CD4-positive, alpha-beta T cell treated with Interleukin-12 subunit alpha and Interleukin-12 subunit beta, for 1 hour (primary cell): ENCODE data around the gene MRPL43.
"Not testable (repeated sequence)": the region's sequence is repeated elsewhere in the genome, so short reads cannot be mapped to it uniquely, and the experiment has no call there.

ENCODE experiments used
- DNase-seq: peaks from one replicate; pipeline ENCODE4 v3.0.0-alpha.2; 2020

MRPL43 gene

DNA sequence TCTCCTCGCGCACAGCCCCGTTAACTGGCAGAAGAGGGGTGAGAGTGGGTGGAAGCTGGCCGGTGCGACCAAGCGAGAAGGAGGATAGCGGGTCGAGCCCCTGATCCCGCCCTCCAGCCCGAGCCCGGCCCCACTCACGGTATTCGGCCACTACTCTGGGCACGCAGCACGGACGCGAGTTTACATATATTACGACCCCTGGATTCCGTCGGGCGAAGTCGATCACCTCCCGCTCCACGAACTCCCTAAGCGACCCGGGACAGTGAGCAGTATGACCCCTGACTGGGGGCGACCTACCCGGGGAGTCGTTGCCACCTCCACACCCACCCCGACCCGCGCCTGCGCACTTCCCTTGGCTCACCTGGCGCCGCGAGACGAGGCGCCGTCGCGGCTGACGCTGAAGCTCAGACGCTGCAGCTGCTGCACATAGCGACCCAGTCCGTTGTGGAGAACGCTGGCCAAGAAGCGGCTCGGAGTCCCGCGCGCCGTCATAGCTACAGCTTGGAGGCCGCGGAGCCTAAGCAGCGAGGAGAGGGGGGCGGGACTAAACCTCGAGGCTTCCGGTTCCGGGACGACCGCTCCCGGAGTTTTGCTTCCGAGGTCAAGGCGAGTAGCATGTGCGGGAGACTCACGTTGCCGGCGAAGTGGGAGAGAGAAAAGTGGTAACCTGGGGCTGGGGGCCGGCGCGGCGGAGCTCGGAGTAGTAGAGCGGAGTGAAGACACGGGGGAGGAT is at the start of gene MRPL43, which contains the start of gene TWNK:
MRPL43 (minus strand) TSS at position 546 of the 733 bp plus-strand sequence; CDS start at position 492, 54 bp downstream.
TWNK (plus strand) TSS at position 592 of the 733 bp plus-strand sequence. CDS start 668 bp downstream, outside the sequence.
- peak; percentile 85 for DNase-seq

DNA sequence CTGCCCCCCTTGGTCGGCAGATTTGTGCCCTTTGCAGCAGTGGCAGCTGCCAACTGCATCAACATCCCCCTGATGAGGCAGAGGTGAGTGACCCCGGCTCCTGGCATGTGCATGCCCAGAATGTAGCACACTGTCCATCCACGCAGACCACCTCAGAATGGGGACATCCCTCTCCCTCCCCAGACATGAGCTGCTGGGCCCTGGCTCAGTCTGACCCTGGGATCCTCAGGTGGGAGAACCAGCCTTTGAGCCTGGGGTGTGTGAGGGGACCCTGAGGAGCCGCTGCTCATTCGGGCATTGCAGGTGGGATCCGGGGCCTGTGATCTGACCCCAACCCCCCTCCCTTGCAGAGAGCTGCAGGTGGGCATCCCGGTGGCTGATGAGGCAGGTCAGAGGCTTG is 49.4 kb upstream of the MRPL43 start:
- DNase-seq: no peak

DNA sequence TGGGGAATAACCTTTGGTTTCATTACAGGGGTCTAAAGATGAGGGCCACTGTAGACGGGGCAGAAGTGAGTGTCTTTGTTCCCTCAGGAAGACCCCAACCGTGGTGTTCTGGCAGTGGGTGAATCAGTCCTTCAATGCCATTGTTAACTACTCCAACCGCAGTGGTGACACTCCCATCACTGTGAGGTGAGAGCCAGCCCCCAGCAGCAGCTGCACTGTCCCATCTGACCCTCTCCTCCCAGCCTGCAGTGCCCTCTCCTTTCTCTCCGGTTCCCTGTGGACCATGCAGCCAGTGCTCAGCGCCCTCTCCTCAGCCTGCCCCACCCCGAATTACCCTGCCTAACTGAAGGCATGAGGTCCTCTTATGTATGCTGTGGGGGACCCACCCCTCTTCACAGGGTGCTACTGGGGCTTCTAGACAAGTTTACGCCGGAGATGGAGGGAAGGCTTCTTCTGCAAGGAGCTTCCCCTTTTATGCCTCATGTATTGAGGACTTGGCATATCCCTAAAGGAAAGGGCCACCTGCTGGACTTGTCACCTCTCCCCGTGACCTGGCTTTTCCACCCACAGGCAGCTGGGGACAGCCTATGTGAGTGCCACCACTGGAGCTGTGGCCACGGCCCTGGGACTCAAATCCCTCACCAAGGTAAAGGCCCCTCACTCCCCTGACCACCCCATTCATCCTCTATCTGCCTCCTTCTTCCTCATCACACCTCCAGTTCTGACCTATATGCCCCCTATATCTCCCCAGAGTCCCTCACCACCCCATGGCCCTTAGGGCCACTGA is 48.8 kb upstream of the MRPL43 start:
- no peak for DNase-seq

DNA sequence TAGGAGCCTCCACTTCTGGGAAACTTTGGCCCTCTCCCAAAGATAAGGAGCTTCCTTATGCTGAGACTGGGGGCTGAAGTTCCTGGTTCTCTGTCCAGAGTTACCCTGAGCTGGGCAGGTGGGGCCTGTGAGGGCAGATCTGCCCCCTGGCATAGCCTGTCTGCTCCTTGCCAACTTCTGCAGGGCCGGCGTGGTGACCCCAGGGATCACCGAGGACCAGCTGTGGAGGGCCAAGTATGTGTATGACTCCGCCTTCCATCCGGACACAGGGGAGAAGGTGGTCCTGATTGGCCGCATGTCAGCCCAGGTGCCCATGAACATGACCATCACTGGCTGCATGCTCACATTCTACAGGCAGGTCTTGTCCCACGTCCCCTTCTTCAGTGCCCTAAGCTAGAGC is 48.0 kb upstream of the MRPL43 start:
- no peak for DNase-seq

DNA sequence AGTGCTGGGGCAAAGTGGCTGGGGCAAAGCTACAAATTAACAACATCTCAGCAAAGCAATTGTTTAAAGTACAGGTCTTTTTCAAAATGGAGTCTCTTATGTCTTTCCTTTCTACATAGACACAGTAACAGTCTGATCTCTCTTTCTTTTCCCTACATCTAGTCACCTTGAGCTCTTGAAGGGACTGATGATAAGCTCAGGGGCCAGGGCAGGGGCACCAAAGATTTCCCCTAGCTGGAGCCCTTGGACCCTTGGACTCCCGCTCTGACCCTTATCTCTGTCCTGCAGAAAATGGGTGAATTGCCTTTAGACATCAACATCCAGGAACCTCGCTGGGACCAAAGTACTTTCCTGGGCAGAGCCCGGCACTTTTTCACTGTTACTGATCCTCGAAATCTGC is 47.1 kb upstream of the MRPL43 start:
- DNase-seq: not testable (repeated sequence)

DNA sequence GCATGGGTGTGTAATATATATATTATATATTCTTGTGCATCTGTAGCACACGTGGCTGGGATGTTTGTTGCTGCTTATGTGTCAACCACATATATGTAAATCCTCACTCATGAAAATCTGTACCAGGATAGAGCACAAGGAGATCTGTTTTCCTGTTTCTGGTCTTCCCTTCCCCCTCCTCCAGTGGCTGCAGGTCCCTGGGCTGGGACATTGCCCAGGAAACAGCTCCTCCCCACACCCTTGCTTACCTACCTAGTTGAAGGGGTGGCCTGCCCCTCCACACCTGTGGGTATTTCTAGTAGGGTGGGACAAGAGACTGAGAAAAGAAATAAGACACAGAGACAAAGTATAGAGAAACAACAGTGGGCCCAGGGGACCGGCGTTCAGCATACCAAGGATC is 46.0 kb upstream of the MRPL43 start:
- no peak for DNase-seq

DNA sequence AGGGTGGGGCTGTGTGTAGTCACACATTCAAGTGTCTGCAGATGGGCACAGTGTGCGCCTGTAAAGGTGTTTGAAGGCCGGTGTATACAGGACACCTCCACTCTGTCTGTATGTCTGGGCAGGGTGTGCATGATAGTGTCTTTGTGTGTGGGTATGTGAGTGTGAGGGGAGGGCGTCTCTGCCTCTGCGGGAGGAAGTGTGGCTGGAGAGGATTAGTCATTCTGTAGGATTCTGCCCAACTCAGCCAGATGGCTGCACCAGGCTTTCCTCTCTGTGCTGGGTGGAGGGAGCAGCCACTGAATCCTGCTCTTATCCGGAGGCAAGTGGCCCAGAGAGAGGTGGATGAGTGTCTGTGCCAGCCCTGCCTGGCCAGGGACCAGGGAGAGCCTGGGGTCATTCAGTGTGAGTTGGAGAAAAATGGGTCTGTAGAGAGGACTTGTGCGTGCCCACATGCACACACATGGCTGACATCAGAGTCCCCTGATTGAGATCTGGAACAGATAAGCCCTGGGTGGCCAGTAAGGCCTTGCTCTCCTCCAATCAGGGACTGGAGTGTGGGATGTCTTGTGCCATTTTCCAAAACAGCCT is 45.4 kb upstream of the MRPL43 start:
- peak; percentile 54 for DNase-seq

DNA sequence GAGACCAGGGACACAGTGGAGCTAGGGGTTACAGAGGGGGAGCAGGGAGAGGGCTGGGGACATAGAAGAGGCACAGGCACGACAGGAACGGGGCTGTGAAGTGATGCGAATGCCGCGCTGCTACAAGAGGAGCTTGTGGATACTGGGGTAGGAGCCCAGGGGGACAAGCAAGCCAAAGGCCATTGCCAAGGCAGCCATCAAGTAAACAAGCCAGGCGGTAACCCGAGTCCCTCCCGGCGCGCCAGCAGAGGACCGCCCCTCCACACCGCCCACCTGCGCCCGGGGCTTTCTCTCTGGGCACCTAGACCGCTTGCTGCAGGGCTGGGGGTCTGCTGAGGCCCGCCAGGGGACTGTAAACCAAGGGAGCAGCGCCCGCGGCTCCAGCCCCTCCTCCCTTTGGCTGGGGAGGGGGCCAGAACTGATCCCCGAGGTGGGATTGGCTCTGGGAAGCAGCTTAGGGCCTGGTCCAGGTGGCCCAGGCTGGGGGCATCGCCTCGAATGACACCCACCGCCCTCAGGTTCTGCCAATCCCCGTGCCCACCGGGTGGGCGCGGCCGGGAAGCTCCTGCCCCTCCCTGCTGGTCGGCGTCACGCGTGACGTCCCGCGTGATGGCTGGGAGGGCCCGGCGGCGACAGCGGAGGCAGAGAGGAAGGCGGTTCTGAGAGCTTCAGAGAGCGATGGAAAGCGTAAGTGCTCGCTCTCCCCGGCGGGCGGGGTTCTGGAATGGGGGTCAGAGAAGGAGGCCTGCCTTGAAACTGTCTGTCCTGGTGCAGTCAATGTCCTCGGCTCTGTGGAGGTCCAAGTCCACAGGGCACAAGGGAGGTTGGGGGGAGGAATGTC is 44.7 kb upstream of the MRPL43 start:
- DNase-seq: peak; percentile 84

DNA sequence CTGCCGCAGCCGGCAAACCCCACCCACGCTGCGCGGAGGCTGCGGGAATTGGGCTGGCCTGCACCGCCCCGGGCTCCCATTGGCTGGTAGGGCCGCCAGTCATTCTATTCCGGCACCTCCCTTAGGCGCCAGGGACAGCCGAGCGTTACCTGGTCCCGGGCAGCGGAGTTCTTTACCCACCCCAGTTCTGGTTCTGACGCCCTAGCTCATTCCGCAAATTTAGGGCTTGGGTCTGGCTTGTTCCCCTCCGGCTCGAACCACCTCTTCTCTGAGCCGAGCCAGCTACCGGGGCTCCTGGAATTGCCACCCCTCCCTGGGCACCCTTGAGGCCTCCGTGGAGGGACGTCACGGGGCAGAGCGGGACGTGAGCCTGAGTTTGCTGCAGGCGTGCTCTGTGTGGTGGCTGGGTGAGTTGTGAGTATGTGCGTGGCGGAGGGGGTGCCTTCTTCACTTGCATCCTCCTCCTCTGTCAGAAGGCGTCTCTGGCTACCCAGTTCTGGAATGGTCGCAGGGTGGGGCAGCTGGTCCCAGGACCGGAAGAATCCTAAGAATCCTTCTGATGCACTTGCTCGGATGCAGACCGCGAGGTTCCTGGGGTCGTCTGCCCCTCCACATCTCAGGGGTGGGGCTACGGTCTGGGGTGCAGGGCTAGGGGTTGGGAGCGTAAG is 44.0 kb upstream of the MRPL43 start, which contains the start of the genes PDZD7 and SFXN3:
PDZD7 (minus strand) TSS at position 2 of the 668 bp plus-strand sequence. CDS start 910 bp downstream, outside the sequence.
SFXN3 (plus strand) TSS at position 107 of the 668 bp plus-strand sequence. CDS start 3,461 bp downstream, outside the sequence.
- DNase-seq: peak; percentile 96

DNA sequence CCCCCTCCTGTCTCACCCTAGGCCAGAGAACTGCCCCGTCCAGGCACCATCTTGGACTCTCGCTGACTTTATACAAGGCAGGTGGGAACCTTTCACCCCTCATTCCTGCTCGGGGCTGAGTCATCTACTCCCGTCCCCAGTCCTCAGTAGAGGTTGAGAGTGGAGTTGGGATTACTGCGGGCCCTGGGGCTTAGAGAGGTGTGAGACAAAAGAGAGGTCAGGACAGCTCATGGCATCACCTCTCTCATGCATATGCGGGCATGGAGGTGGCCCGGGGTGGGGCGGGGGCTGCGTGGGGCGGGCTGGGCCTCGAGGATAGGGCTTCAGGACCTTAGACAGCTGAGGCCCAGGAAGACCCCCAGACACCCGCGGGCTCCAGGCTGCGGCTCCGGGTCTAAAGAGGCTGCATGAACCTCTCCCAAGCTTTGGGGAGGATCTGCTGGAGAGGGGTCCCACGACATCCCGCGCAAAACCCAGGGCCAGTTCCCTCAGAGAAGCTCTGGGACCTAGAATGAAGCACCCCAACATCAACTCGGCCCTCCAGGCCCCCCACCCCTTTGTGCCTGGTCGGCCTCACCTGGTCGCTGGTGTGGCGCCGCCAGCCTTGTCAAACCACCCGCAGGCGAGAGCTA is 43.3 kb upstream of the MRPL43 start:
- no peak for DNase-seq

DNA sequence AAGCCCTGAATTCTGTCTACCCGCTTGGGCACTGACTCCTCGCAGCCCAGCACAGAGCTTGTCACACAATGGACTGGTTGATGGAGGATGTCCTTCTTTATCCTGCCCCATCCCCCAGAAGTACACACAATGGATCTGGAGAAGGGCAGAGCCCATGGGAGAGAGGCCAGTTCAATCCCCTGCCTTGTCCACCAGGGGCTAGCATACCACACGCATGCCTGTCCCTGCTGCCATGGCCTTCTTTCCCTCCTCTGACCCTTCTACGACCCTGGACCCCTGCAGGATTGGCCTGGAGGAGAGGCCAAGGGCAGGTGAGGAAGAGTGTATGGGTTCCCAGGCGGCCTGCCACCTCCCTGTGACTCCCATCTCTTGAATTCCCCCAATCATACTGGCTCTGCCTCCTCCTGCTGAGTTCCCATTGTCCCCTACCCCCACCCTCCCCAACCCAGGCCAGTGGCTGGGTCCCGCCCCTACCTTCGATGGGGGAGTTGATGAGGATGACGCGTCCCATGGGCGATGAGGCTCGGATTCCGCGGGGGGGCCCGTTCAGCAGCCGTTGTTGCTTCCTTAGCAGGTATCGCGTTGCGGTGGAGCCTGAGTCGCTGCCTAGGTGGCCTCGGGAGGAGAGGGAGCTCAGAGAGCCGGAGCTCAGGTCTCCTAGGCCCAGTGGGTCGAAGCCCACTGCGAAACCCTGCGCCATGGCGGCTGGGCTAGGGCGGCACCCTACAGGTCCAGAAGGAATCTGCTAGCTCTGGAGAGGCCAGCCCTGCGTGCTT is 42.4 kb upstream of the MRPL43 start:
- DNase-seq: no peak

DNA sequence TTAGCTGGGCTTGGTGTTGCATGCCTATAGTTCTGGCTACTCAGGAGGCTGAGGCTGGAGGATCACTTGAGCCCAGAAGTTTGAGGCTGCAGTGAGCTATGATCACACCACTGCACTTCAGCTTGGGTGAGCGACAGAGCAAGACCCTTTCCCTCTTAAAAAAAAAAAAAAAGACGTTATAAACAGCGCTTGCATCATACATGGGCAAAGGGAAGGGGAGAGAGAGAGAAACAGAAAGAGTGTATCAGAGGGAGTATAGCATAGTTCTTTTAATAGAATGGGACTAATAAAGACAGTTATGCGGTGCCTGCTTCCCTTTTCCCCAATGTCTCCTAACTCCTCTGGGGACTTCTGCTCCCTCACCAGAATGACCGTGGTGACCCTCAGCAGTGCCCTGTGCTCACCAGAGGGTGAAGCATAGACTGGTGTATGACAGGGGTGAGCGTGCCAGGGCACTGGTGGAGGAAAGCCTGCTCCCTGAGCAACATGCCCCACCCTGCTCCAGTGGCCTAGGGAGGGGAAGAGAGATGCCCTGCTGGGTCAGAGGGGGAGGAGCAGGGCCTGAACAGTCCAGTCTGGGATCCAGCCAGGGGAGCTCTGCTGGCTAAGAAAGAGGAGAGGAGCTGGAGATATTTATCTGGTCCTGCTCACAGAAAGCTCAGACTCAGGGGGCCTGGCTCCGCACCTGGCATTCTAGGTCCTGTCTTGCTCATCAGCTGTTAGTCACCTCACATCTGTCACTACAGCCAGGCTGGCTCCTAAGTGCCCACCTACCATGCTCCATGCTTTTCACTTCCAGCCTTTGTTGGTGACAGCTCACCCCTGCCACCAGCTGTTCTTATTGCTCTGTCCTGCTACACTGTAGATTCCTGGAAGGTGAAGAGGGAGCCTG is 41.4 kb upstream of the MRPL43 start:
- no peak for DNase-seq

DNA sequence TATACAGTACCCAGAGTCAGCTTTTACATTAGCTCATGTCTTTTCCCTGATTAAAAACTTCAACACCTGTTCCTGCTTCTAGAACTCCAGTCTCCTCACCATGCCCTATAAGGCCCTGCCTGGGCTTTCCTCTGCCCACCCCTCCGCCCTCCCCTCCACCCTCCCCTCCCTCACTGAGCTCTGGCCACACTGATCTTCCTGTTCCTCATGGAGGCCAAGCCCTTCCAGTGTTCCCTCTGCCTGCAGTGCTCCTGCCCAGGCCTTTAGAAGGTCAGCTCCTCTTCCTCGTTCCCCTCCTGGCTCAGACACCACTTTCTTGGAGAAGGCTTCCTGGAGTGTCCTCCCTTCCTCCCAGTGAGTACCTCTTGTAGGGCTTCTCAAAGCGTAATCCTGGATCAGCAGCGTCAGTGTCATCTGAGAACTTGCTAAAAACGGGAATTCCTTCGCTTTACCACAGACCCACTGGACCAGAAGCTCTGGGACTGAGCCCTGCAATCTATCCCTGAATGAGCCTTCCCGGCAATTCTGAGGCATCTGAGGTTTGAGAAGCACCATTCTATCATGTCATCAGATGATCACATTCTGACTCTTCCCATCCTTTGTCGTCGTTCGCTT is 39.9 kb upstream of the MRPL43 start:
- no peak for DNase-seq

DNA sequence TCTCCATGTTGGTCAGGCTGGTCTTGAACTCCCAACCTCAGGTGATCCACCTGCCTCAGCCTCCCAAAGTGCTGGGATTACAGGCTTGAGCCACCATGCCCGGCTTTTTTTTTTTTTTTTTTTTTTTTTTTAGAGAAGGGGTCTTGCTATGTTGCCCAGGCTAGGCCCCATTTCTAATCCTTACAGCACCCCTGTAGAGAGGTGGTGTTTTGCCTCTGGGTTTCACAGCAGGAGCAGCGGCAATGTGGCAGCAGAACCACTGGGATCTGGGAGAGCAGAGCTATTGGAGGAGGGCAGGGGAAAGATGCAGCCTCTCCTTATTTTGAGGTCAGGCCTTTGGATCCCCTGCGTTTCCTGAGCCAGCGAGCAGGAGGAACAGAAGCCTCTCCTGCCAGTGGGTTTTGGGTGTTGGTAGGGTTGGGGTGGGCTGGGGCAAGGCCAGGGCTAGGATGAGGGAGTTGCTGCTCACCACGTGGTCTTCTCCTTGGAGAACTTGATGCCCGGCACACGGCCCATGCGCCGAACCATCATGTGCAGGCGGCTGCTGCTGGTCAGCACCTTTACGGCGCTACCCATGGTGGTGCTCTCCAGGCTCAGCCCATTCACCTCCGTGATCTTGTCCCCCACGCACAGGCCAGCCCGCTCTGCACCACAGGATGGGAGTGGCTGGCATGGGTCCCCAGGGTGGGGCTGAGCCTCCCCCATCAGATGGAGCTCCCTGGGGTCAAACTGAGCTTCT is 35.8 kb upstream of the MRPL43 start:
- DNase-seq: no peak

DNA sequence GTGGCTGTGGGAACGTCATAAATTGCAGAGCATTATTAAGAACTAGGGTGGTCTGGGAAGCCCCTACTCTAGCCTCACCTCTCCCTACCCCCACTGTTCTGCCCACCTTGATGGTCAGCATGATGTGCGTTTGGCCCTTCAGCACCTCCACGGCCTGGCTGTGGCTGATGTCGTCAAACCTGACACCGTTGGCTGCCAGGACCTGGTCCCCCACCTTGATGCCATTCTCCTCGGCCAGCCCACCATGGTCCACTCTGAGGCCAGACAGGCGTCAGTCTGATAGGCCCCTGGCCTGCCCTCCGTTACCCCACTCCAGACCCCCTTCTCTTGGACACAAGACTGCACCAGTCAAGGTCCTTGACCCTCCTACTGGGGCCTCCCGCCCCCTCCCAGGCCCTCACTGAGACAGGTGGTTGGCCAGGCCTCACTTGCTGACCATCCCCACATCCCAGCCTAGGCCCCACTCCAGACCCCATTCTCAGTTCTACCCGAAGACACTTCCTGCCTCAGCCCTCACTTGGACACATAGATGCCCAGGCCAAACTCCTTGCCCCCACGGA is 34.5 kb upstream of the MRPL43 start:
- DNase-seq: no peak

DNA sequence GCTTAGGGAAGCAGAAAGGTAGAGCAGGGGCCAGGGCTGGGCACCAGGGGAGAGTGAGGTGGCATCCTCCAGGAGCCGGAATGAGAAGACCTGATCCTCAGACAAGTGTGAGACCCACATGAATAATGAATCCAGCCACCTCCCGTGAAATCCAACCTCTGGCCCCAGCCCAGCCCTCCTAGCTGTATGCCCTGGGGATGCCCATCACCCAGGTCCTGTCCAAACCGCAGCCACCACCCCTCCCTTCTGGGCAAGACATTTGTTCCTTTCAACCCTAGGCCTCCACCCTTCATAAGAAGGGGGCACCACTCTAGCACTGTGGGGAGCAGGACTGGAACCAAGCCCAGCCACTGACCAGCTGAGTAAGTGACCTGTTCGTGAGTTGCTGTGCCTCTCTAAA is 33.9 kb upstream of the MRPL43 start:
- no peak for DNase-seq

DNA sequence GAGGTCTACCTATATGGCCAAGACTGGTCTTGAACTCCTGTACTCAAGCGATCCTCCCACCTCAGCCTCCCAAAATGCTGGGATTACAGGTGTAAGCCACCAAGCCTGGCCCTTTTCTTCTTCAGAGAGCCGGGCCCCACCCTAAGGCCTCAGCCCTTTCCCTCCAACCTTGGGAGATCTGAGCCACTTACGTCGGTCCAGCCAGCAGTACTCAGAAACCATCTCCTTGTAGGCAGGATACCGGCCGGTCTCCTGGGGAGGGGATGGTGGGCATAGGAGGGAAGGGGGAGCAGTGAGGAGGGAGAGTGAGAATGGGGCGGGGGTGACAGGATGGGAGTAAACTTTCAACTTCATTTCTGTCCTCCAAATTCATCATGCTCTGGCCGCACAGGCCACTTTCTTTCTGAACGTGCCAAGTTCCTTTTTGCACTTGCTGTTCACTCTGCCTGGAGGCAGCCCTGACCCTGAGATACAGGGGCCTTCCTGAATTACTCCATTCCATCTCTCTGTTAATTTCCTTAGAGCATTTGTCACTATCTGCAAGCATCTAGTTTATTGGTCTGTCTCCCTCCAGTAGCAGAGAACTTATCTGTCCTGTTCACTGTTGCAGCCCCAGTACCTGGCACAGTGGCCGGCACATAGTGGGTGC is 33.3 kb upstream of the MRPL43 start:
- DNase-seq: no peak

DNA sequence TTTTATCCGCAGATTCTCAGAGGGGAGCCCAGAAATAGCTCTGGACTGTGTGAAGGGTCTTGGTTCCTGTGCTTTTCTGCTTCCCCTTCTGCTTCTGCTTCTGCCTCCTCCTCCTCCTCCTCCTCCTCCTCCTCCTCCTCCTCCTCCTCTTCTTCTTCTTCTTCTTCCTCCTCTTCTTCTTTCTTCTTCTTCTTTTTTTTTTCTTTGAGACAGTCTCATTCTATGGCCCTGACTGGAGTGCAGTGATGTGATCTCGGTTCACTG is 32.1 kb upstream of the MRPL43 start:
- DNase-seq: no peak
